ENCODE data around the gene DISC1.

Gene DISC1

DNA sequence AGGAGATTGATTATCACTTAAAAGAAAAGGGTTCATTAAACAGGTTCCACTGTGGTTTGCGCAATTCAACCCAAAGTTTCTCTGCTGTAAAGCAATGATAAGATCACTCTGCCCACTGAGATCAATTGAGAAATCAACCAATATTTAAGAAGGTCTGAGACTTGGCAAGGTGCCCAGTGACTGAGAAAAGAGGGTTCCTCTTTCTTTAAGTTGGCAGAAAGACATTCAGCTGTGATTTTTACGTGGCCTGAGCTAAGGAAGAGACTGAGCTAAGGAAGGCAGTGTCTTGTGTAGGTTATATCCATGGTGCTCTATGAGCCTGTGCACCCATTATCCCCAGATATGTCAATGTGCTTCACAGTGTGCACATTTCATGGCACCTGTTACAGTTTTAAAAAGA lies 344.1 kb downstream of the DISC1 start:
- Histone ChIP-seq H3K36me3 (ENCODE audit: low read length) (no peaks in the 10 kb centered on the region), H3K79me2 (ENCODE audit: insufficient read depth, low read length) (no peaks in the 10 kb centered on the region), H3K4me3 (ENCODE audit: insufficient read depth, low read length, poor library complexity, severe bottlenecking) (no peak overlapping the region), H3K4me2 (ENCODE audit: low read depth, low read length, poor library complexity, severe bottlenecking) (no peak overlapping the region), H3F3A (ENCODE audit: insufficient read depth) (no peaks in the 10 kb centered on the region), H3K9me2 (replicated peaks; ENCODE audit: insufficient read depth, low read length) (no peaks in the 10 kb centered on the region), H3K27ac (ENCODE audit: low read depth, low read length) (no peak overlapping the region), H2AFZ (ENCODE audit: low read depth, low read length, severe bottlenecking) (no peak overlapping the region), H3K27me3 (ENCODE audit: low read length) (no peaks in the 10 kb centered on the region), H3K9me3 (ENCODE audit: insufficient read depth, low read length) (no peaks in the 10 kb centered on the region), H4K20me1 (ENCODE audit: low read depth, low read length) (no peaks in the 10 kb centered on the region), H3K9ac (ENCODE audit: low read length) (no peak overlapping the region)
- no peak for TF ChIP-seq EZH2phosphoT487 (conservative IDR thresholded peaks at IDR 0.05; ENCODE audit: low read length)
- no peak for TF ChIP-seq CTCF (IDR thresholded peaks at IDR 0.05; ENCODE audit: insufficient read depth, low read length, poor library complexity, severe bottlenecking)

DNA sequence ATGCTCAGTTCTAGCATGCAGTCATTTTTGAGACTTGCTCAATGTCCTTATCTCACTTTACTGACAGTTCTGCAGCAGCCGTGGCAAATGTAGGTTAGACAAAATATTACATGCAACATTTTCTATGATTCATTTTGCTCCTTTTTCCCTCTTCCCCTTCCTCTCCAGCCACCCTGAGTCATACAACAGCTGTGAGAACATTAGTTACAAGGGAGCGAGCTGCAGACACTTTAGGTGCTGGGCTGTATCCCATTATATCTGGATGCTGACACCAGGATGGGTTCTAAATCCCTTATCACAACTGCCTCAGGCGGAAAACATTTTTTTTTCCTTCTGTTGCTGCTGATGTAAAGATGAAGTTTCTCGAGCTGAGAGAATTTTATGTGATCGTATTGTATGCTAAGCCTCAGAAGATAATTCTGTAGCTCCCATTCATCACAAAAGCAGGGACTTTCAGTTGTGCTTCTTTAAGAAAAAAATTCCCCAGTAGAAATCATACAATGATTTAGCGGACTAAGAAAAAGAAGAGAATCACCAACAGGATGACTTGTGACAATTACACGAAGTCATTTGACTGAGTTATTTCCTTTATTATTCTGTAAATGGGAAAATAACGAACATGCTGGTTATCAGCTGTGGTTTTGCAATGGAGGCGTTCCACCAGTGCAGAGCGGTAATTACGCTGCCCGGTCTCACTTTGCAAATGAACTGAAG lies 345.0 kb downstream of the DISC1 start:
- Histone ChIP-seq H3K79me2 (ENCODE audit: insufficient read depth, low read length) (no peaks in the 10 kb centered on the region), H3K4me2 (ENCODE audit: low read depth, low read length, poor library complexity, severe bottlenecking) (no peak overlapping the region), H3K4me3 (ENCODE audit: insufficient read depth, low read length, poor library complexity, severe bottlenecking) (no peak overlapping the region), H3K9ac (ENCODE audit: low read length) (no peak overlapping the region), H2AFZ (ENCODE audit: low read depth, low read length, severe bottlenecking) (no peak overlapping the region), H3F3A (ENCODE audit: insufficient read depth) (no peaks in the 10 kb centered on the region), H3K27me3 (ENCODE audit: low read length) (no peaks in the 10 kb centered on the region), H4K20me1 (ENCODE audit: low read depth, low read length) (no peaks in the 10 kb centered on the region), H3K36me3 (ENCODE audit: low read length) (no peaks in the 10 kb centered on the region), H3K9me3 (ENCODE audit: insufficient read depth, low read length) (no peaks in the 10 kb centered on the region), H3K27ac (ENCODE audit: low read depth, low read length) (no peak overlapping the region), H3K9me2 (replicated peaks; ENCODE audit: insufficient read depth, low read length) (no peaks in the 10 kb centered on the region)
- TF ChIP-seq CTCF (IDR thresholded peaks at IDR 0.05; ENCODE audit: insufficient read depth, low read length, poor library complexity, severe bottlenecking), result no peak
- no peak for TF ChIP-seq EZH2phosphoT487 (conservative IDR thresholded peaks at IDR 0.05; ENCODE audit: low read length)

GRCh38 chr1:231972111-231972445 lies 345.5 kb downstream of the DISC1 start:
- Histone ChIP-seq H3K9me3 (ENCODE audit: insufficient read depth, low read length) (no peaks in the 10 kb centered on the region), H3K27me3 (ENCODE audit: low read length) (no peaks in the 10 kb centered on the region), H2AFZ (ENCODE audit: low read depth, low read length, severe bottlenecking) (no peak overlapping the region), H3K4me3 (ENCODE audit: insufficient read depth, low read length, poor library complexity, severe bottlenecking) (no peak overlapping the region), H3K9me2 (replicated peaks; ENCODE audit: insufficient read depth, low read length) (no peaks in the 10 kb centered on the region), H3K36me3 (ENCODE audit: low read length) (no peaks in the 10 kb centered on the region), H3K79me2 (ENCODE audit: insufficient read depth, low read length) (no peaks in the 10 kb centered on the region), H3F3A (ENCODE audit: insufficient read depth) (no peaks in the 10 kb centered on the region), H4K20me1 (ENCODE audit: low read depth, low read length) (no peaks in the 10 kb centered on the region), H3K27ac (ENCODE audit: low read depth, low read length) (no peak overlapping the region), H3K4me2 (ENCODE audit: low read depth, low read length, poor library complexity, severe bottlenecking) (no peak overlapping the region), H3K9ac (ENCODE audit: low read length) (no peak overlapping the region)
- no peak for TF ChIP-seq EZH2phosphoT487 (conservative IDR thresholded peaks at IDR 0.05; ENCODE audit: low read length)
- TF ChIP-seq CTCF (IDR thresholded peaks at IDR 0.05; ENCODE audit: insufficient read depth, low read length, poor library complexity, severe bottlenecking), result no peak
